Right hindlimb (tissue), 1 donor: ENCODE data around the gene PCP2.

Source experiments
- DNase-seq: peaks from one replicate; pipeline ENCODE4 v3.0.0-alpha.2; 2018

PCP2 gene

DNA sequence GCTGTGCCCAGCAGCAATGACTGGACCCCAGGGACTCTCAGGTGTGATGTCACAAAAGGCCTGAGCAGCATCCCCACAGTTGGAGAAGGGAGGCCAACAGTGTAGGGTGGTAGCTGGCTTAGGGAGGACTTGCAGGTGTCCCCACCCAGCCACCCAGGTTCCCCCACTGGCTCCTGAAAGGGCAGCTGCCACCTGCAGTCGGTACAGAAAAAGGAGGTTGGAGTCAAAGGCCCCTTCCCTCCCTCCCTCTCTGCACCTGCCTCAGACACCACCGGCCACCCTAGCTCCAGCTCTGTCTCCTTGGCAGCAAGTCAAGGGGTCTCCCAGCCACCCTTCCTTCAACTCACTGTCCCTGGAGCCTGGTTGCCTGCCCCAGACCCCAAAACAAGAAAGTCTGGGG is at the start of gene PCP2:
PCP2 (minus strand) TSS at position 22 of the 400 bp plus-strand sequence. CDS start 262 bp downstream, outside the sequence.
- no peak for DNase-seq

DNA sequence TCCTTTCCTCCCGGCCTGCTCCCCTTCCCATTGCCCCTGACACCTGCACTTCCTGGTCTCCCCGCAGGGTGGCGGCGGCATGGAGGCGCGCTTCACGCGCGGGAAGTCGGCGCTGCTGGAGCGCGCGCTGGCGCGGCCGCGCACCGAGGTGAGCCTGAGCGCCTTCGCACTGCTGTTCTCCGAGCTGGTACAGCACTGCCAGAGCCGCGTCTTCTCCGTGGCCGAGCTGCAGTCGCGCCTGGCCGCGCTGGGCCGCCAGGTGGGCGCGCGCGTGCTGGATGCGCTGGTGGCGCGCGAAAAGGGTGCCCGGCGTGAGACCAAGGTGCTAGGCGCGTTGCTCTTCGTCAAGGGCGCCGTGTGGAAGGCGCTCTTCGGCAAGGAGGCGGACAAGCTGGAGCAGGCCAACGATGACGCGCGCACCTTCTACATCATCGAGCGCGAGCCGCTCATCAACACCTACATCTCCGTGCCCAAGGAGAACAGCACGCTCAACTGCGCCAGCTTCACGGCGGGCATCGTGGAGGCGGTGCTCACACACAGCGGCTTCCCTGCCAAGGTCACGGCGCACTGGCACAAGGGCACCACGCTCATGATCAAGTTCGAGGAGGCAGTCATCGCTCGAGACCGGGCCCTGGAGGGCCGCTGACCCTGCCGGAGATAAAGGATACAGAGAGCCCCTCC is 48.8 kb upstream of the PCP2 start:
- DNase-seq = no peak

DNA sequence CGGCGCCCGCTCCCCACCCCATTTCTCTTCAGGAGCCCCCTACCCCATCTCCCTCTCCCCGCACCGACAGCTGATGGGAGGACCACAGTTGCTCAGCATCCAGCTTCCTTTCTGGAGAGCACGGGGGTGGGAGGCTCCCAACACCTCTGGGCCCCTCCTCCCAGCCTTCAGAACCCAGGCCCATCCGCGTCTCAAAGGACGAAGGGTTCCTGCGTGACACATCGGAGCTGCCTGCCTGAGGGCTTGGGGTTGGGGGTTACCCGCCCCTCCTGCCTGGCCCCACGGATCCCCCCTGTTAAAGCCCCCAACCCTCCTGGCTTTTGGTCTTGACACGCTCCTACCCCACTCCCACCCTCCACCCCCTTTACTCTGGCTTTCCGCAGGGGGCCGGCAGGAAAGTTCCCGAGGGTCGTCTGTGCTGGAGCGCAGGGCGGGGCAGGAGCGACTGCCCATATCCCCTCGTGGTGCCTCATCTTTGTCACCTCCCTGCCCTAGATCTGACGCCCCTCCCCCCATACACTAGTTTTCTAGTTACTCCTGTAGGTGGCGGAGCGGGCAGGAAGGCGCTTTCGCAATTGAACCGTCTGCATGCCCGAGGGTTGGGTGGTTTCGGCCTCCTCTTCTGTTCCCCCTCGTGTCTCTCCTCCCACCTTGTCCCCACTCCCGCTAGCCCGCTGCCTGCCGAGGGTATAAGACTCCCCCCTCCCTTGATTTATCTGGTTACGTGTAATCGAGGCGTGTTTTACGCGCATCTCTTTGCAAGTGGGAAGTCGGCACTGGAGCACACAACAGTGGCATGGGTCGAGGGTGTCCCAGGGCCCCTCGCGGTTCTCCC is 48.0 kb upstream of the PCP2 start:
- peak; percentile 77 for DNase-seq

GRCh38 chr19:7680606-7681339 is 47.3 kb upstream of the PCP2 start, which contains the start of gene TRAPPC5:
TSS of gene TRAPPC5 (plus strand) at chr19:7680833. CDS start at chr19:7682254, 1,421 bp downstream.
- peak; percentile 92 for DNase-seq

DNA sequence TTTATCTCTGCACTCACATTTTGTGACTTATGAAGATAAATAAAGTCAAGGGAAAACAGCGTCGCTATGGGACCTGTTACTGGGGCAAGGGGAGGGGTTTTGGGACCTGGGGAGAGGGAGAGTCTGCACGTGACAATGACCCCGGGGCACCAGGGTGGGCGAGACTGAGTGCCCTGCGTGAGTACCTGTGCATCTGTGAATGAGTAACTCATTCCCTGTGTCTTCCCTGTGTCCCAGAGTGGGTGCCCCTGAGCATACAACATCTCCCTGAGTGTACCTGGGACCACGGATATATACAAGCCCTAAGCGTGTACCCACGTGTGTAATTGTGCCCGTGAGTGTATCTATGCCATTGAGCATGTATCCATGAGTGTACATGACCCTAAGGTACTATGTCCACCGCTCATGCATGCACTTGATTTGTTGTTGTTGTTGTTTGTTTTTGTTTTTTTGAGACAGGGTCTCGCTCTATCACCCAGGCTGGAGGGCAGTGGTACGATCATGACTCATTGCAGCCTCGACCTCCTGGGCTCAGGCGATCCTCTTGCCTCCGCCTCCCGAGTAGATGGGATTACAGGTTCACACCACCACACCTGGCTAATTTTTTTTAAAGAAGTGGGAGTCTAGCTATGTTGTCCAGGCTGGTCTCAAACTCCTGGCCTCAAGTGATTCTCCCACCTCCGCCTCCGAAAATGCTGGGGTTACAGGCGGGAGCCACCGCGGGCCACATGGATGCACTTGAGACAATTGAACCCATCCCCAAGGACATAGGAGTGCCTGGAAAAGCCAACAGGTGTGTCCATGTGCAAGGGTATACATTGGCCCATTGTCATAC is 46.5 kb upstream of the PCP2 start:
- no peak for DNase-seq

DNA sequence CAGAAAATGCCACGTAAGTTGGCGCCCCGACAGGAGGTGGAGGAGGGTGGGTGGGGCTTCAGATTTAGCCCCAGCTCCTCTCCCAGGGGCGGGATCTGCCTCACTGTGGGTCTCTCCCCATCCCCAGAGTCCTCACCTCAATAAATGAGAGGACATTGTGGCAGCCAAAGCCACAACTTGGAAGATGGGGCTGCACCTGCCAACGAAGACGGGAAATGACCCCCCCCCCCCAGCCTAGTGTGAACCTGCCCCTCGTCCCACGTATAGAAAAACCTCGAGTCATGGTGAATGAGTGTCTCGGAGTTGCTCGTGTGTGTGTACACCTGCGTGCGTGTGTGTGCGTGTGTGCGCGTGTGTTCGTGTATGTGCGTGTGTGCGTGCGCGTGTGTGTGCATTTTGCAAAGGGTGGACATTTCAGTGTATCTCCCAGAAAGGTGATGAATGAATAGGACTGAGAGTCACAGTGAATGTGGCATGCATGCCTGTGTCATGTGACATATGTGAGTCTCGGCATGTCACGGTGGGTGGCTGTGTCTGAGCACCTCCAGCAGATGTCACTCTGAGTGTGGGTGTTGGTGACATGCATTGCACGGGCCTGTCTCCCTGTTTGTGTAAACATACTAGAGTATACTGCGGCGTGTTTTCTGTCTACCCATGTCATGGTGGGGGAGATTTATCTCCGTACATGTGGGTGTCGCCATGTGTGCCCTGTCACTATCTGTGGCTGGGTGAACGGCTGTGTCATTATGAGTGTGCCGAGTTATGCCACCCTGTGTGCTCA is 45.6 kb upstream of the PCP2 start:
- DNase-seq = no peak

GRCh38 chr19:7677669-7678311 is 44.3 kb upstream of the PCP2 start:
- no peak for DNase-seq

- no peak for DNase-seq
These were observed 43.3 kb upstream of the PCP2 start, which contains the start of gene MCEMP1 for GRCh38 chr19:7676854-7677253. TSS of gene MCEMP1 (plus strand) at chr19:7677090. CDS start at chr19:7677121, 31 bp downstream.

GRCh38 chr19:7676376-7676775 is 42.9 kb upstream of the PCP2 start:
- no peak for DNase-seq

DNA sequence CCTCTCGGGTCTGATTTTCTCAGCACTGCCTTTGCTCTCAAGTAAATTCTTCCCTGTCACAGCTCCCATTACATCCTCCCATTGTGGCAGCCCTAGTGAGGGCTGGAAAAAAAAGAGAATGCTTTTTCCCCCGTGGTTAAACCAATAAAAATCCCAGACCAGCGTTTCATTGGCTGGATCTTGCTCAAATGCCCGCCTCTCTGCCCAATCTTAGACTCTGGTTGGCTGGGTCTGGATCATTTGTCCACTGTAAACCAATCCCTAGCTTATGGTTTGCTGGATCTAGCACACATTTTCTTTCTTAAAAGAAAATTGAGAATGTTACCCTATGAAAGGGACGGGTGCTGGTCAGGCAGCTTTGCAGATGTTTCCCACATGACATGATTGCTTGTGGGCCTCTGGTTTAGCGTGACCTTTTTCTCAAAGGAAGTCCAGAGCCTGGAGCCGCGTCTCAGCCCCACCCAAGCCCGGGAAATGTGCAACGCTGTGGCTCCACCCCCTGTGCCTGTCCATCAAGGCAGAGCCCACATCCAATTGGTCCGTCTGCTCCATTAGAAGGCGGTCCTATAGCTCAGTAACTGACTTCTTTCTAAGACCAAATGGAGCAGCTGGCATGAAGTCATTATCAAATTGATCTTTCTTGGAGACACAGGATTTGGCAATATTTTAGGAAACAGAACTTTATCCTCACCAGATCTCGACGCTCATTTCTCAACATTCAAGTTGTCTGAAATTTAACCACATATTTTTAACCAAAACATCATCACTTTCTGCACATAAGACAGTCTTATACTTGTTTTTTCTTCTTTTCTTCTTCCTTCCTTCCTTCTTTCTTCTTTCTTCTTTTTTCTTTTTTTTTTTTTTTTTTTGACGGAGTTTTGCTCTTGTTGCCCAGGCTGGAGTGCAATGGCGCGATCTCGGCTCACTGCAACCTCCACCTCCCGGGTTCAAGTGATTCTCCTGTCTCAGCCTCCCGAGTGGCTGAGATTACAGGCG is 40.8 kb upstream of the PCP2 start:
- peak; percentile 49 for DNase-seq

GRCh38 chr19:7672522-7672921 is 39.0 kb upstream of the PCP2 start:
- no peak for DNase-seq

- no peak for DNase-seq
These were observed 37.3 kb upstream of the PCP2 start for GRCh38 chr19:7670790-7671189.

DNA sequence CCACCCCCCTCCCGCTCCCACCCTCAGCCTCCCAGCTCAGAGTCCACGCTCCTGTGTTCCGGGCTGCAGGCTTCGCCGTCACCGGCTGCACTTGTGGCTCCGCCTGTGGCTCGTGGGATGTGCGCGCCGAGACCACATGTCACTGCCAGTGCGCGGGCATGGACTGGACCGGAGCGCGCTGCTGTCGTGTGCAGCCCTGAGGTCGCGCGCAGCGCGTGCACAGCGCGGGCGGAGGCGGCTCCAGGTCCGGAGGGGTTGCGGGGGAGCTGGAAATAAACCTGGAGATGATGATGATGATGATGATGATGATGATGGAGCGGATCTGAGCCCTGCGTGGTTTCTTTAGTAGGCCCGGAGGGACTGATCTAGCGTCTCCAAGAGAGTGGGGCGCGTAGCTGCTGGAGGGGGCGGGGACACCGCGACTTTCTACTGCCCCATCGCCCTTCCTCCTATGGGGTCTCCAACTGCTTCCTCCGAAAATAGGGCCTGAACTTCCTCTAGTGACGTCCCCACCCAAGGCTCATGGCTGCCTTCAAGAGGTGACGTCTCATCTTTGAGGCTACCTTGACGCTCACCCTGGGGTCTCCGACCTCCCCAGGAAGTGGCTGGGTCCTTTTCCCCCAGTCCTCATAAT is 36.7 kb upstream of the PCP2 start:
- no peak for DNase-seq

DNA sequence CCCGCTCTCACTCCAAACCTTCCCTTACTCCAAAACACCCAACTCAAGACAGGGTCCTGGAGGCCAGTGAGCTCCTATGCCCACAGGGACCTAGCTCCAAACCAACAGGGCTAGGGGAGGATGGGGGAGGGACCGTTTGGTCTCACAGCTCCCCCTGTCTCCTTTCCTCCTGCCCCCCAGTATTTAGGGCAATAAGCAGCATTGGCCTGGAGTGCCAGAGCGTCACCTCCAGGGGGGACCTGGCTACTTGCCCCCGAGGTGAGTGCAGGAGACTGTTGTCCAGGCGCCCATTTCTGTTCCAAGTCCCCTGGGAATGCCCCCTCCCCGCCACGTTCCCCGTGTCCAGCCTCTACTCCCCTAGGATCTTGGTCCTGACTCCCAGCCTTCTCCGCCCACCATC is 36.1 kb upstream of the PCP2 start:
- DNase-seq = no peak

DNA sequence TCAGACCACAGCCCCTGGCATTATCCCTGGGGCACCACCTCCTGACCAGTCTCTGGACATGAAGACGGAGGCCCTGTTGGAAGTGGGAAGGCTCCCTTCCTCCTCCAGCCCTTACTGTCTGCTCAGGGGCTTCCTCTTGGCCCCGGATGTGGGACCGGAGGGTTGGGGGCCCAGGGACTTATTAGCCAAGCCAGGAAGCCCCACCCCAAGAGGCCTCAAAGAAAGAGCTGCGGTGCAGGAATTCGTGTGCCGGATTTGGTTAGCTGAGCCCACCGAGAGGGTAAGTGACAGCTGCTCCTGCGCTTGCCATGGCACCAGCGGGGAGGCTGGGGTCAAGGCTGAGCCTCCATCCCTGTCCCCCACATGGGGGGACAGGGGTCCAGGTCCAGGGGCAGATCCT is 35.3 kb upstream of the PCP2 start, which contains the start of gene RETN:
RETN (plus strand) TSS at position 208 of the 400 bp plus-strand sequence. CDS start 278 bp downstream, outside the sequence.
- DNase-seq = no peak

DNA sequence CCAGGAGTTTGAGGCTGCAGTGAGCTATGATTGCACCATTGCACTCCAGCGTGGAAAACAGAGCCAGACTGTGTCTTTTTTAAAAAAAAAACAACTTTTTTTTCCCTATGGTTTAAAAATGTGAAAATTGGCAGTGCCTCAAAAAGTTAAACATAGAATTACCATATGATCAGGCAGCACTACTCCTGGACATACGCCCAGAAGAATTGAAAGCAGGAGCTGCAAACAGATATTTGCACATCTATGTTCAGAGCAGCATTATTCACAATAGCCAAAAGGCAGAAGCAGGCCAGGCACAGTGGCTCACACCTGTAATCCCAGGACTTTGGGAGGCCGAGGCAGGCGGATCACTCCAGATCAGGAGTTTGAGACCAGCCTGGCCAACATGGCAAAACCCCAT is 31.6 kb upstream of the PCP2 start:
- peak; percentile 60 for DNase-seq

GRCh38 chr19:7663706-7664105 is 30.2 kb upstream of the PCP2 start:
- DNase-seq = no peak

DNA sequence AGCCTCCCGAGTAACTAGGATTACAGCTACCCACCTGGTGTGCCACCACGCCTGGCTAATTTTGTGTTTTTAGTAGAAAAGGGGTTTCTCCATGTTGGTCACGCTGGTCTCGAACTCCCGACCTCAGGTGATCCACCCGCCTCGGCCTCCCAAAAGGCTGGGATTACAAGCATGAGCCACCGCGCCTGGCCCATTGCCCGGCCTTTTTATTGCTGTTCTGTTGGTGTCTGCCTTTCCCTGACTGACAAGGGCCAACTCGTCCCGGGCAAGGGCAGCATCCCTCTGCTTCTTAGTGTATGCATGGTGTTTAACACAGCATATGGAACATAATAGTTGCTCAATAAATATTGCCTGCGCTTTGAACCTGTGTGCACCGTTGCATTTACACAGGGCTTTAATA is 29.1 kb upstream of the PCP2 start:
- DNase-seq = no peak
